Prostate gland (tissue), 2 donors: Measurements from ENCODE around the gene DNAH3.

Experiments
- POLR2A ChIP-seq: fragments of 450-650 bp; IDR thresholded peaks from one replicate; pipeline ENCODE4 v1.6.1; 2016; ENCODE audit warnings: antibody characterized with exemption, mild to moderate bottlenecking
- TF ChIP-seq, protein P1 (sequence below), 4 experiments: fragments of 200-600 bp in 2 of 4; fragments of 450-650 bp in 2 of 4; sonication (generic) in 2 of 4; IDR thresholded peaks; 1 replicate in 3 of 4; 2 replicates in 1 of 4; pipeline ENCODE4 v1.5.1; 2016 to 2019; ENCODE audit warnings: antibody characterized with exemption in 4 of 4, mild to moderate bottlenecking in 2 of 4, moderate library complexity in 2 of 4

DNA sequence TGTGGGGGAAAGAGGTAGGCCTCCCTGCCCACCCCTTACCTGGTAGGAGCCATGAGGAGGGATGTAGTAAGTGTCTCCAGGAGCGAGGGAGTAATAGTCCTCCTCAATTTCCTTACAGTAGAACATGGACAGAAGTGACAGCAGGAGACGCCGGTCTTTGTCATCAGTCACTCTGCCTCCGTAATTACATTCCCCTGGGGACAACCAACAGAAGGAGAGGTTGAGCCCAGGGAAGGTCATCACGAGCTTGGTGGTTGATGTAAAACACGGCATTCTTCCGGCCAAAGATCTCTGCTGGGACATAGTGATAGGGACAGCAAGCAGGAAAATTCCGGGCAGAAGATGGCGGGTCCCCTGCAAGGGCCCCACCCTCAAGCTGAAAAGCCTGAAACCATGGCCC is 202.2 kb downstream of the DNAH3 start:
- TF ChIP-seq POLR2A, result no peak
- TF ChIP-seq, protein P1, sequence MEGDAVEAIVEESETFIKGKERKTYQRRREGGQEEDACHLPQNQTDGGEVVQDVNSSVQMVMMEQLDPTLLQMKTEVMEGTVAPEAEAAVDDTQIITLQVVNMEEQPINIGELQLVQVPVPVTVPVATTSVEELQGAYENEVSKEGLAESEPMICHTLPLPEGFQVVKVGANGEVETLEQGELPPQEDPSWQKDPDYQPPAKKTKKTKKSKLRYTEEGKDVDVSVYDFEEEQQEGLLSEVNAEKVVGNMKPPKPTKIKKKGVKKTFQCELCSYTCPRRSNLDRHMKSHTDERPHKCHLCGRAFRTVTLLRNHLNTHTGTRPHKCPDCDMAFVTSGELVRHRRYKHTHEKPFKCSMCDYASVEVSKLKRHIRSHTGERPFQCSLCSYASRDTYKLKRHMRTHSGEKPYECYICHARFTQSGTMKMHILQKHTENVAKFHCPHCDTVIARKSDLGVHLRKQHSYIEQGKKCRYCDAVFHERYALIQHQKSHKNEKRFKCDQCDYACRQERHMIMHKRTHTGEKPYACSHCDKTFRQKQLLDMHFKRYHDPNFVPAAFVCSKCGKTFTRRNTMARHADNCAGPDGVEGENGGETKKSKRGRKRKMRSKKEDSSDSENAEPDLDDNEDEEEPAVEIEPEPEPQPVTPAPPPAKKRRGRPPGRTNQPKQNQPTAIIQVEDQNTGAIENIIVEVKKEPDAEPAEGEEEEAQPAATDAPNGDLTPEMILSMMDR (IDR thresholded peaks at IDR 0.05), result no peak
